Right cardiac atrium (tissue), 5 donors: ENCODE results near the gene IGFN1. TPM values are rescaled to one million over a fixed set of nuclear protein-coding genes. Genes with fewer than 3 reads are reported as not detected.

Experiments used
- ATAC-seq, 2 donors: fragments of 200-7000 bp; cut with Tn5 transposase; one replicate each; pipeline versions ENCODE4 v1.8.0 to v1.9.1; 2020; ENCODE audit warnings: moderate library complexity in 2 of 2, mild to moderate bottlenecking in 1 of 2
- DNase-seq, 3 donors: peaks; one replicate each; pipeline ENCODE4 v3.0.0-alpha.2; 2020
- H3K27ac ChIP-seq: one replicate; pipeline ENCODE4 v1.5.1; 2013; ENCODE audit warnings: mild to moderate bottlenecking, low read length, control low read depth, moderate library complexity
- H3K27me3 ChIP-seq: one replicate; pipeline ENCODE4 v1.6.1; 2013; ENCODE audit not compliant: control insufficient read depth, insufficient read depth
- H3K4me1 ChIP-seq: one replicate; pipeline ENCODE4 v1.6.1; 2013; ENCODE audit warnings: low read length; ENCODE audit not compliant: control insufficient read depth, insufficient read depth
- H3K4me3 ChIP-seq: one replicate; pipeline ENCODE4 v1.5.1; 2013; ENCODE audit warnings: low read length, control low read depth
- H3K9me3 ChIP-seq: one replicate; pipeline ENCODE4 v1.6.1; 2013; ENCODE audit warnings: low read length; ENCODE audit not compliant: control insufficient read depth
- WGBS: extraction: QIAGEN DNeasy Blood & Tissue Kit; methylation state at CpG from one replicate; pipeline ENCODE4 v1.1.7; 2013; 5-methylcytosine and 5-hydroxymethylcytosine counted together
- intact Hi-C, 4 donors: fragments of 100-400 bp; cut with DNase I; formaldehyde crosslinking; loops; one replicate each; pipeline versions ENCODE4 v1.11.0 to v1.14.0; 2022 to 2023
- polyA plus RNA-seq: library from polyadenylated mRNA; stranded (reverse); fragments of 200-250 nt; gene quantifications from one replicate; pipeline ENCODE4 v1.2.3, GENCODE V29; 2013
- total RNA-seq, 4 donors: library from RNA; stranded (reverse); fragmentation: NEBNext Ultra II Directional; extraction: Animal tissue kit (Norgen Biotek cat#: 25700); gene quantifications; one replicate each; pipeline ENCODE4 v1.2.1, GENCODE V29; 2021
- donor health status: healthy with polysubstance abuse.
- donor health status: DM: no; HTN: yes; CAD: no.
- donor health status: DM: no; HTN: no; CAD: no.
- donor health status: DM: no; HTN: yes; CAD: no; lungs with severe emphysema.
- donor health status: DM: yes; HTN: yes; CAD: no.

The IGFN1 gene
- total and polyA plus RNA-seq, 5 donors: 0.14 to 1.6 (median 0.54) TPM

DNA sequence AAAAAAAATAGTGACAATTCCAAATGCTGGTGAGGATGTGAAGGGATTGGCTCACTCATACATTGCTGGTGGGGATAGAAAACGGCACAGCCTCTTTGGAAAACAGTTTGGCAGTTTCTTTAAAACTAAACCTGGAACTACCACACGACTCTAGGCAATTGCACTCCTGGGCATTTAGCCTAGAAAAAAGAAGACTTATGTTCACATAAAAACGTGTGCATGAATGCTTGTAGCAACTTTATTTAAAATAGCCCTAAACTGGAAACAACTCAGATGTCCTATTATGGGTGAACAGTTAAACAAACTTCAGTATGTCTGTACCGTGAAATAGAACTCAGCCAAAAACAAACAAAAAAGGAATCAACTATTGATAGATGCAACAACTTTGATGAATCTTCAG is 26.9 kb upstream of the IGFN1 start:
- Histone ChIP-seq H3K27me3 (no peaks in the 10 kb centered on the region), H3K27ac (no peak overlapping the region), H3K4me1 (no peaks in the 10 kb centered on the region), H3K4me3 (no peak overlapping the region), H3K9me3 (no peaks in the 10 kb centered on the region)
- intact Hi-C loops: no loop called here
- 50% methylated on average over 4 of the region's 4 CpGs for WGBS
- ATAC-seq (no peak), DNase-seq (no peak)

- WGBS: 48% methylated on average over 7 of the region's 7 CpGs
- Histone ChIP-seq H3K4me1 (peaks cover 3% of the 10 kb centered on the region), H3K4me3 (no peak overlapping the region), H3K27ac (no peak overlapping the region), H3K27me3 (no peaks in the 10 kb centered on the region), H3K9me3 (no peaks in the 10 kb centered on the region)
- no peak for DNase-seq
- ATAC-seq: no peak
- intact Hi-C loops: no loop called here
These were observed 26.0 kb upstream of the IGFN1 start for GRCh38 chr1:201164645-201165044.

DNA sequence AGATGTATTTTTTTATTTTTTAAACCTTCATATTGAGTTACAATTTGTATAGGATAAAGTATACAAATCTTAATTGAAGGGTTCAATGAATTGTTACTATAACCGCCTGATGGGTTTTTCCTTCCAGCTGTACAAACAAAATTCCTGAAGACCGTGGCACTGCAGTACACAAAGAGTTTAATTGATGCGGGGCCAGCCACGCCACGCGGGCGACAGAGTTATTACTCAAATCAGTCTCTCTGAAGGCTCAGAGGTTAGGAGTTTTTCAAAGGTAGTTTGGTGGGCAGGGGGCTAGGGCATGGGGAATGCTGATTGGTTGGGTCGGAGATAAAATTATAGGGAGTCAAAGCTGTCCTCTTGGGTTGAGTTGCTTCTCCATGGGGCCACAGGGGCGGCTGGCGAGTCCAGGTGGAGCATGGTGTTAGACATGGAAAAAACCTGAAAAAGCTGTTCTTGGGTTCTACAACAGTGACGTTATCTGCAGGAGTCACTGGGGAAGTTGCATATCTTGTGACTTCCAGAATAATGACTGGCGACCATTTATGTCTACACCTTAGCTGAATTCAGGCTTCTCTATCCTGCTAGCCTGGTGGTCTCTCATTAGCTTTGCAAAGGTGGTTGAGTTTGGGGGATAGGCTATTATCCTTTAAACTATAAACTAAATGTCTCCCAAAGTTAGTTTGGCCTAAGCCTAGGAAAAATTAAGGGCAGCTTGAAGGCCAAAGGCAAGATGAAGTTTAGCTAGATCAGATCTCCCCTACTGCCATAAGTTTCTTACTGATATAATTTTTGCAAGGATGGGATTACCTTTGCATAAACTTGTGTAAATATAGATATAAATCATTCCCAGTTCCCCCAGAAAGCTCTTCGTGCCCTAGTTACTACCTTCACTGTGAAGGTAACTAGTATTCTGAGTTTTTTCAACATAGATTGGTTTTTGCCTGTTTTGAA is 23.3 kb upstream of the IGFN1 start:
- Histone ChIP-seq H3K4me1 (peaks cover 3% of the 10 kb centered on the region), H3K27ac (no peak overlapping the region), H3K9me3 (no peaks in the 10 kb centered on the region), H3K4me3 (no peak overlapping the region), H3K27me3 (no peaks in the 10 kb centered on the region)
- ATAC-seq: no peak
- intact Hi-C loops: no loop called here
- peak in 1 of 3 donors; percentile 36 for DNase-seq
- WGBS: 82% methylated on average over 13 of the region's 13 CpGs

DNA sequence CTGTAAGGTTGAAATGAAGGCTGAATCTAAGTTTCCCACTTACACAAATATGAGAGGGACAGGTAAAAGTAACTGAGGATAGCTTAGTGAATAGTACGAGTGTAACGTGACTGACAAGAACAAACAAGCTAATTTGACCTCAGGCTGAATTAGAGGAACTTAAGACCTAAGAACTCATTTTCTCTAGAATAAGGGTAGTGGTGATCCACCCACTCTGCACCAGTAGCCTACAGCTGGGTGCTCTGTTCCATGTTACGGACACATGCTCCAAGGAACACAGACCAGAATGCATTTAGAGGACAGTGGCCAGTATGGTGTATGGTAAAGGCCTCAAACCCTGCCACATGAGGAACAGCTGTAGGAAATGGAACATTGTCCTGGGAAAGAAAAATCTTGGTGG is 21.4 kb upstream of the IGFN1 start:
- H3K4me3 ChIP-seq: no peak overlapping the region
- ATAC-seq (no peak), DNase-seq (no peak)
- H3K9me3 ChIP-seq: no peaks in the 10 kb centered on the region
- 97% methylated on average over 3 of the region's 3 CpGs for WGBS
- peaks cover 3% of the 10 kb centered on the region for H3K4me1 ChIP-seq
- no peaks in the 10 kb centered on the region for H3K27me3 ChIP-seq
- intact Hi-C loops: no loop called here
- peak overlapping the region; percentile 33 for H3K27ac ChIP-seq

DNA sequence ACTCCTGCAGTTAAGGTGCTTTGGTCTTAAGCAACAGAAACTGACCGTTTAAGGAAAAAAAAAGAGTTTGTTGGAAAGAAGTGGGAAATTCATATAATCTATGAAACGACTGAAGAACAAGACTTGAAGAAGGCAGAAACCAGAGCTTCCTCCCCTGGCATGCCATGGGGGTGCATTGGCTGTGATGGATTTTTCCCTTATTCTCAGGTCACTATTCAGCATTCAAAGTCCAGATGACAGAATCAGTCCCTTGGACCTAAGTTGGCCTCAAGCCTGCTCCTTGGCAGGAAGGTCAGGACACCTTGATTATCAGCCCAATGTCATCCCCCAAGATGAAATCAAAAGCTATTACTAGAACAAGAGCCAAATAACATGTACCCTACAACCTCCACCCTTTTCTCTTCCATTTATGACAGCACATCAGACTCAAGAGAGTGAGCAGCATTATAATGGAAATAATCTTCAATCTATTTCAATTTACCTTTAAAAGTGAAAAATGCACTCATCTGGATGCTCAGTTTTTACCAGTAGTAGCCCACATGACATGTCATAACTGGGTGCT is 20.6 kb upstream of the IGFN1 start:
- intact Hi-C loops: no loop called here
- H3K4me3 ChIP-seq: no peak overlapping the region

DNA sequence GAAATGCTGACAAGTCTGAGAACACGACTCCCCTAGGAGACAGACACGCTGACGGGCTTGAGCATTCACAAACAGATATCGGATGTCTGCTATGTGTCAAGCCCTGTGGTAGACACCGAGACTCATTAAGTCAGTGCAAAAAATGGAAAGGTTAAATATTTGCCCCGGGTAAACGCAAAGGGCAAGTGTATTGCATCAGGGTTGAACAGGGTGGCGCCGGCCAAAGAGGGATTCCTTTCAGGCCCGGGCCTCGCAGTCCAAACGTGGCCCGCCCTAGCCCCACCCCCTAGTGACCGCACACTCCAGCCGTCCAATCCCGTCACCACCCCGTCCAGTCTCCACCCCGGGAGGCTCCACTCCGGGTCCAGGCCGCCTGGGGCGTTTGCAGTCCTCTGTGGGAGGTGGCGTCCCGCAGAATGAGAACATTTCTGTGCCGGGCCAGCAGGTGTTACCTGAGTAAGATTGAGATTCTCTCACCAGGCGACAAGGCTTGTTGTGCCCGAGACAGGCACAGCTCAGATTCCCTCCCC is 20.0 kb upstream of the IGFN1 start:
- peaks cover 3% of the 10 kb centered on the region for H3K4me1 ChIP-seq
- intact Hi-C loops: no loop called here
- peak overlapping the region; percentile 66 for H3K4me3 ChIP-seq
- WGBS: 4% methylated on average over 26 of the region's 26 CpGs
- no peaks in the 10 kb centered on the region for H3K9me3 ChIP-seq
- peak; percentile 96 to 98 (median 97) for DNase-seq
- peak; percentile 99 for ATAC-seq
- H3K27ac ChIP-seq: peak overlapping the region; percentile 68
- H3K27me3 ChIP-seq: no peaks in the 10 kb centered on the region

More for the DNA sequence above, 20.6 kb upstream of the IGFN1 start:
- H3K4me1 ChIP-seq: peaks cover 3% of the 10 kb centered on the region
- DNase-seq (no peak), ATAC-seq (no peak)
- H3K27ac ChIP-seq: peak overlapping the region; percentile 41
- WGBS: 67% methylated on average over 2 of the region's 2 CpGs
- no peaks in the 10 kb centered on the region for H3K27me3 ChIP-seq
- H3K9me3 ChIP-seq: no peaks in the 10 kb centered on the region

DNA sequence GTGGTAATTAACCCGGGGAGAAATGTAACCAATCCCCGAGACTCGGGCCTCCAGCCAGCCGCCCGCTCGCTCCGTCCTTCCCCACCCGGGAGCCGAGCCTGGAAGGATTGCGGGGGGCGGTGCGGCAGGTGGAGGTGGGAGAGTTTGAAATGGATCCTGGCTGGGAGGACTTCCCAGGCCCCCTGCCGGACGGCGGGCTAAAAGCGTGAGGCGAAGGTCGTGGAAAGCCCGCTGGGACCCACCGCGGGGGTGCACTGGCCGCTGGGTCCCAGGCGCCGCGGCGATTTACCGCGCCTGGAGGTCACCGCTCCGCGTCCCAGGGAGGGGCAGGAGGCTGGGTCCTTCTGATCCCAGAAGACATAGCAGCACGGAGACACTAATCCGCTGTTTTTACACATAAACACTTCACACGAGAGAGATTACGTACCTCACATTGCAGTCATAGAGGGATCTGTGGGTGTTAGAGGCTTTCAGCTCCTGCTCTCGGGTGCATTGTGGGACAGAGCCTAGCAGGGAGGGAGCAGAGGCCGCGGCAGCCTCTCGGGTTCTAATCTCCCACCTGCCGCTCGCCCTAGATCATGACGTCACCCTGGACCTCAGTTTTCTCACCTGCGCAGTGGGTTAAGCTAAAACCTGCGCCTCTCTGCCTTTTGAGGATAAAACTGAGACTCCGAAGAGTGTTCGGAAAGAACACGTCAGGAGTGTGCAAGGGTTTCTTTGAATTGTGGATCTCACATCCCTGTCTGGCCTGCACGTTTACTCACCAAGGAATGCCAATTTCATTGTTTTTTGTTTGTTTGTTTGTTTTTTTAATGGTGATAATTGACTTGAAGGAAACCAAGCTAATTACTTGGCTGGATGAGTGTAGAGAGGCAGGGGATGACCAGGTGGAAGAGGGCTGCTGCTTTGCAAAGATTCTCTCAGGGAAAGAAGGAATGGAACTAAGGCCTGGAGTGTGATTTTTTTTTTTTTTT is 19.3 kb upstream of the IGFN1 start:
- peak; percentile 55 to 62 for ATAC-seq
- H3K4me1 ChIP-seq: peaks cover 3% of the 10 kb centered on the region
- intact Hi-C loops: no loop called here
- no peaks in the 10 kb centered on the region for H3K9me3 ChIP-seq
- H3K27me3 ChIP-seq: no peaks in the 10 kb centered on the region
- DNase-seq: peak; percentile 55 to 65 (median 60)
- WGBS: 8% methylated on average over 48 of the region's 48 CpGs
- peak overlapping the region; percentile 66 for H3K4me3 ChIP-seq
- H3K27ac ChIP-seq: peak overlapping the region; percentile 68

DNA sequence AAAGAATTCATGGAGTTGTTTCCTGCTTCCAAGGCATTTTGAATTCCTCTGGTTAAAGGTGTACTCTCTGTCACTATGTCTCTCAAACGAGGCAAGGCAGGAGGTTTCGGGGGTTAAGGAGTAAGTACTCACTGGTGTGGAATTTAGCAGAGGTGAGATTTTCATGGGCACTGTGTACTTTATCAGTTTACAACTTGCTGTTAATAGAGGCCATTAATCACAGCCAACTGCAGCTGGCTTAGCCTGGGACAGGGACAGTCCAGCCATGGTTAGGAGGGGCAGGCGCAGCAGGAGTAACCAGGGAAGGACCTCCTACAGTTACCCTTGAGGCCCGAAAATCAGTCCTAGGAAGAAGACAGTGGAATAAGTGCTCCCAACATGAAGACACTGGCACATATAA is 18.3 kb upstream of the IGFN1 start:
- intact Hi-C loops: no loop called here
- no peaks in the 10 kb centered on the region for H3K9me3 ChIP-seq
- peaks cover 3% of the 10 kb centered on the region for H3K4me1 ChIP-seq
- H3K27me3 ChIP-seq: no peaks in the 10 kb centered on the region
- peak overlapping the region; percentile 64 for H3K27ac ChIP-seq
- WGBS: 67% methylated on average over 4 of the region's 4 CpGs
- H3K4me3 ChIP-seq: no peak overlapping the region
- DNase-seq (peak in 1 of 3 donors; percentile 60), ATAC-seq (peak in 1 of 2 donors; percentile 3)

GRCh38 chr1:201172999-201173610 is 17.5 kb upstream of the IGFN1 start:
- 87% methylated on average over 4 of the region's 4 CpGs for WGBS
- no peaks in the 10 kb centered on the region for H3K27me3 ChIP-seq
- H3K4me1 ChIP-seq: peaks cover 3% of the 10 kb centered on the region
- no peak for ATAC-seq
- intact Hi-C loops: no loop called here
- DNase-seq: no peak
- H3K9me3 ChIP-seq: no peaks in the 10 kb centered on the region
- no peak overlapping the region for H3K4me3 ChIP-seq
- no peak overlapping the region for H3K27ac ChIP-seq

DNA sequence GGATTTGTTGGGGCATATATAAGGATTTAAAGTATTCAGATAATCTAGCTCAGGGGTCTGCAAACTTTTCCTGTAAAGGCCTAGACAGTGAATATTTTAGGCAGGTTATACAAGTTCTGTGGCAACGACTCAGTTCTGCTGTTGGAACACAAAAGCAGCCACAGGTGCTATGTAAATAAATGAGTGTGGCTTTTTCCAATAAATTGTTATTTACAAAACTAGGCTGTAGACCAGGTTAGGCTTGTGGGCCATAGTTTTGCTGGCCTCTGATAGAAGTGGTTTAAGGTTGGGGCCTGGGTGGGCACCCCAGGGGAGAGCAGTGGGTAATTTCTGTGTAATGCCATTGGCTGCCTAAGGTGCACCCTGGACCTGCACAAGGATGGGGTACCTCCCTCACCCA is 16.9 kb upstream of the IGFN1 start:
- no peak overlapping the region for H3K27ac ChIP-seq
- intact Hi-C loops: no loop called here
- no peak for DNase-seq

More for the DNA sequence above, 16.9 kb upstream of the IGFN1 start:
- Histone ChIP-seq H3K27me3 (no peaks in the 10 kb centered on the region), H3K4me1 (peaks cover 3% of the 10 kb centered on the region), H3K9me3 (no peaks in the 10 kb centered on the region), H3K4me3 (no peak overlapping the region)
- ATAC-seq: no peak
- 95% methylated on average over 1 of the region's 1 CpG for WGBS
